ENCODE measurements around the gene FOSB. TPM values are rescaled to one million over a fixed set of nuclear protein-coding genes. Genes with fewer than 3 reads are reported as not detected.

Gene FOSB
- polyA plus RNA-seq, 1 donor from 2014 or later, result 2.1 TPM

Small RNA genes within 50 kb of the gene (small RNA-seq; reads per million reads assigned to genes)
- 0 reads per million in 3 experiments for gene MIR6088

Other genes starting within 250 kb of the FOSB start
- gene EXOC3L2, start 222.6 kb upstream of the FOSB start, polyA plus RNA-seq, result not detected in 2 replicates
- gene MARK4, start 216.7 kb upstream of the FOSB start, polyA plus RNA-seq, result 11.6 and 23.1 TPM in 2 replicates
- 0.14 TPM in 1 of 2 replicates, not detected in the other for gene CKM, start 145.1 kb upstream of the FOSB start, polyA plus RNA-seq
- 0.44 TPM in 1 of 2 replicates, not detected in the other for gene KLC3, start 127.2 kb upstream of the FOSB start, polyA plus RNA-seq
- gene ERCC2, start 97.4 kb upstream of the FOSB start, polyA plus RNA-seq, result 28.8 and 39.0 TPM in 2 replicates
- 0.74 TPM in 1 of 2 replicates, not detected in the other for gene PPP1R13L, start 62.9 kb upstream of the FOSB start, polyA plus RNA-seq
- 2.3 and 2.4 TPM in 2 replicates for gene POLR1G, start 61.4 kb upstream of the FOSB start, polyA plus RNA-seq
- gene ERCC1, start 44.1 kb upstream of the FOSB start, polyA plus RNA-seq, result 69.2 and 80.8 TPM in 2 replicates
- gene RTN2, start 29.1 kb downstream of the FOSB start, polyA plus RNA-seq, result 70.3 and 83.9 TPM in 2 replicates
- gene PPM1N, start 30.4 kb downstream of the FOSB start, polyA plus RNA-seq, result 1.0 and 1.8 TPM in 2 replicates
- 6.1 and 15.6 TPM in 2 replicates for gene VASP, start 39.5 kb downstream of the FOSB start, polyA plus RNA-seq
- 3.3 and 6.0 TPM in 2 replicates for gene OPA3, start 116.8 kb downstream of the FOSB start, polyA plus RNA-seq
- gene GPR4, start 134.2 kb downstream of the FOSB start, polyA plus RNA-seq, result 0.25 TPM in 1 of 2 replicates, not detected in the other
- gene EML2, start 171.4 kb downstream of the FOSB start, polyA plus RNA-seq, result 18.9 and 19.2 TPM in 2 replicates
- 6.4 and 13.1 TPM in 2 replicates for gene GIPR, start 200.2 kb downstream of the FOSB start, polyA plus RNA-seq
- gene SNRPD2, start 224.0 kb downstream of the FOSB start, polyA plus RNA-seq, result 333 and 372 TPM in 2 replicates
- 6.8 and 8.4 TPM in 2 replicates for gene QPCTL, start 224.7 kb downstream of the FOSB start, polyA plus RNA-seq